RPMI7951 (cell line): ENCODE measurements around the gene GUCY1B1. TPM values are rescaled to one million over a fixed set of nuclear protein-coding genes. Genes with fewer than 3 reads are reported as not detected.

ENCODE experiments used
- total RNA-seq: library from RNA; depleted of rRNA; stranded (reverse); fragments of >200 nt; shearing (Covaris generic); gene quantifications from 2 replicates; pipeline ENCODE4 v1.2.3, GENCODE V29; 2014; rRNA removed

Gene GUCY1B1
- total RNA-seq, 1 experiment from 2014 or later = 3.8 TPM

Other genes with a start within 250 kb of the GUCY1B1 start
- not detected in 2 replicates for gene GUCY1A1, start 92.2 kb upstream of the GUCY1B1 start, total RNA-seq
- gene ASIC5, start 107.3 kb downstream of the GUCY1B1 start, total RNA-seq = not detected in 2 replicates
- gene TDO2, start 144.7 kb downstream of the GUCY1B1 start, total RNA-seq = 12.1 and 12.9 TPM in 2 replicates
- 4.7 and 5.0 TPM in 2 replicates for gene CTSO, start 194.8 kb downstream of the GUCY1B1 start, total RNA-seq